NCI-H146 treated with DMSO at 0.1 percent for 48 hours (cell line): Measurements from ENCODE around the gene CCKAR.

ENCODE experiments used
- DNase-seq: peaks from one replicate; lab custom pipeline; 2025; ENCODE audit not compliant: unreplicated experiment; lab: John Stamatoyannopoulos, UW

CCKAR gene

GRCh38 chr4:26459756-26460530 lies 30.3 kb downstream of the CCKAR start:
- DNase-seq, result no peak

GRCh38 chr4:26459054-26459755 lies 31.1 kb downstream of the CCKAR start:
- DNase-seq, result peak; percentile 48

DNA sequence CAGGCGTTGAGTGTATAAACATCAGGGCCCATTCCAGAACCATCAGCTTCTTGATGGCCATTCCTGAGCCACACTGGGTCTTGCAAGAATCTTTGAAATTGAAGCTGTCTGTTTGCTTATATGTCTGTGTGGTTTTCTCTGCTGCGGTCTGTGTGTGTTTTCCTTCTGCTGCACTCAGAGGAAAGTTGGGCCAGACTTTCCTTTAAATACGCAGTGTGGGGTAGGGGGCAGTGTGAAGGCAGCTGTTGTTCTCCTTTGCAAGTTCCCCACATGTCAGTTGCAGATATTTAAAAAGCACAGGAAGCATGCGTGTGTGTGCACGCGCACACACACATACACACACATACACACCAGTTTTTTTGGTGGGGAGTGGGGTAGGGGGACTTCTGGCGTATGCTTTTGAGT lies 32.1 kb downstream of the CCKAR start:
- no peak for DNase-seq

DNA sequence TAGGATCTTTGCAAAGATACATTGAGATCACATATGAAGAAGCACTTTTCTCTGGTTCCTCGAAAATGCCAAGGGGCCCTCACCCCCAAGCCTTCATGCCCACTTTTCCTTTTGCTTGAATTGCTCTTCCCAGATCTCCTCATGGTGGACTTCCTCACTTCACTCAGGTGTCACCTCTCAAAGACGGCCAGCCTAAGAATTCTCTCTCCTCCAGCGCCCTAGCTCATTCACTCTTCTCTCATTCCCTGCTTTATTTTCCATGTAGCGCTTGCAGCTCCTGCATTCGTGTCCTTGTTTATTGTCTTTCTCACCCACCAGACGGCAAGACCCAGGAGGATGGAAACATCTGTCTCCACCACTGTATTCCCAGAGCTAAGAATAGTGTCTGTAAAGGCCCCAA lies 32.9 kb downstream of the CCKAR start:
- DNase-seq, result no peak

DNA sequence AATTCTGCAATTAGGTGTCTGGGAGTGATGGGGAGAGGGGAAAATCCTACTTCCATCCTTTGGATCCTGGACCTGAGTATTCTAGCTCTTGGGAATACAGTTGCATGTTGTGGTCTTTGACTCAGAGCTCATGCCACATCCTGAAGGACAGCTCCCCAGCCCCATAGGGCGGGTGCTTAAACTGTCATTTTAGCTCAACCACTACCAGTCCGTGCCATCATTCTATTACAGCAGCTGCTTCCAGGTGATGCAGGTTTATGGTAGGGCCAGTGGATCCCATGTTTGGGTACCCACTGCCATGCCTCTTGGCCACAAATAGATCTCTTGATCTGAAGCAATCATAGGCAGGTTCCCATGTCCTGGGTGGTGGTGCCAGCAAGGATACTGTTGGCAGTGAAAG lies 34.7 kb downstream of the CCKAR start:
- no peak for DNase-seq

GRCh38 chr4:26454961-26455360 lies 35.3 kb downstream of the CCKAR start:
- DNase-seq, result no peak

DNA sequence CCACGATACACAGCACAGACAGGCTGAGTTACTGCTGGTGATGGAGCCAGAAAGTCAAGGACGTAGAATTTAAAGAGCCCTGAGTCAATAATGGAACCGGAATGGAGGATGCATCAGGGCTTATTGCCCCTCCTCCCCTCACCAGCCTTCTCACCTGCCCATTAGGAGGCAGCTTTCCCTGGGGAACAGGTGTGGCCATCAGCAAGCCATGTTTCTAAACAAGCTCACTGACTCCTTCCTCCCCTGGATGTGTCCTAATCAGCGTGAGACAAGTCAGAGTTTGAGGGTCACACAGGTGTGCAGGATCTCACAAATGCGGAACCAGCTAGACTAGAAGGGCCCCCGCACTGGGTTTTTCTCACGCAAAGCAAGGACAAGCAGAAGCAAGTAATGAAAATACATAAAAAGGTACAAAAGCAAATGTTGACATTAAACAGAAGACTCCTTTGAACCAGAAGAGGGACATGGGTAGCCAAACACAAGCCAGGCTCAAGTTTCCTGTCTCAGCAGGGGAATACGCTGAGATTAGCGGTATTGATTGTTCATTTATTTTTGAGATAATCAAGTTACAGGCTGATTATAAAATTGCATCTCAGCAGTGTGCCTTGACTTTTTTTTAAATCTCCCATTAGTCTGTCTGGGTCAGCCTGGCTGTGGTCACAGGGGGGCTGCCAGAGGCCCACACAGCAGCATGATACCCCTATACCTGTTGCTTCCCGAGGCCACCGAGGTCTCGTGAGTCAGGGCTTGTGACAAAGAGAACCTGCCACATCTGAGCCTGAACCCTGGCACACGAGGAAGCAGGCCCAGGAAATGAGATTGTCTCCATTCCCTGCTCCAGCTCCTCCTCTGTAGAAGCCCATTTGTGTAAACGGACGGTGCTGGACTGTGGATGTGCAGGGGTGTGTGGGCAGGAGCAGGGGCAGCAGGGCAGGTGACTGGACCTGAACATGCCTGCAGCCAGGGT lies 37.4 kb downstream of the CCKAR start:
- peak; percentile 97 for DNase-seq

DNA sequence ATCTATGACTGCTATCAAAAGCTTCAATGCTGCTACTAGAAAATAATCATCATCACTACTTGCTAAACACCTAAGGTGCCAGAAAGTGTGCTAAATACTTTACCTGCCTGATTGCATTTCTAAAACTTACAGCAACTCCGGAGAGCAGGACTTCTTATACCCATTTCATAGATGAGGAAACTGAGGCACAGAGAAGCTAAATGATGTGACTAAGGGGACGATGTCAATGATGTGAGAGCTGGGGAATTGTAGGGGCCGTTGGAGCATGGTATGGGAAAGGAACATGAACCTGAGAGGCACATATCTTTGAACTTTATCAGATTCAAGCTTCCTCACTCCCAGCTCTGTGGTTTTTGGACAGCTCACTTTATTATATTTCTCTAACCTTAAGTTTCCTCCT lies 38.7 kb downstream of the CCKAR start:
- DNase-seq, result no peak

DNA sequence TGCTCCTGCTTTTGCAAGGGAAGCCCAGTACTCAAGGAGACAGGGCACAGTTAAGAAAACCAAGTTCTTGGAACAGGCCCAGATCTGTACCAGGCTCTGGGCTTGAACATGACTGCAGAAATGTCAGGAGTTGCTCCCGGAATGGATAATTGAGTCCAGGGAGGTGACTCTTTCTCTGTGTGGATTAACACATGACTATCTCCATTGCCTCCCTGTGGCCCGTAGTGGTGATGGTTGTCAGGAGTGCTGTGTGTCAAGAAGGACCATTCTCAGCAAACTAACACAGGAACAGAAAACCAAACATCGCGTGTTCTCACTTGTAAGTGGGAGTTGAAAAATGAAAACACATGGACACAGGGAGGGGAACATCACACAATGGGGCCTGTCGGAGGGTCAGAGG lies 39.9 kb downstream of the CCKAR start:
- DNase-seq, result no peak

DNA sequence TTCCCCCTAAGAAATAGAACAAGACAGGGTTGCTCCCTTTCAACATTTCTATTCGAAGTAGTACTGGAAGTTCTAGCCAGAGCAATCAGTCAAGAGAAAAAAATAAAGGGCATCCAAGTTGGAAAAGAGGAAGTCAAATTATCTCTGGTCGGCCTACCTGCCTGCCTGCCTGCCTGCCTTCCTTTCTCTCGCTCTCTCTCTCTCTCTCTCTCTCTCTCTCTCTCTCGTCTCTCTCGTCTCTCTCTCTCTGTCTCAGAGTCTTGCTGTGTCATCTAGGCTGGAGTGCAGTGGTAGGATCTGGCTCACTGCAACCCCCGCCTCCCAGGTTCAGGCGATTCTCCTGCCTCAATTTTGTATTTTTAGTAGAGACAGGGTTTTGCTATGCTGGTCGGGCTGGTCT lies 42.9 kb downstream of the CCKAR start:
- no peak for DNase-seq

GRCh38 chr4:26441771-26442170 lies 48.5 kb downstream of the CCKAR start:
- no peak for DNase-seq

GRCh38 chr4:26441102-26441501 lies 49.2 kb downstream of the CCKAR start:
- no peak for DNase-seq

- no peak for DNase-seq
Observed at GRCh38 chr4:26434030-26434639, 56.1 kb downstream of the CCKAR start.

DNA sequence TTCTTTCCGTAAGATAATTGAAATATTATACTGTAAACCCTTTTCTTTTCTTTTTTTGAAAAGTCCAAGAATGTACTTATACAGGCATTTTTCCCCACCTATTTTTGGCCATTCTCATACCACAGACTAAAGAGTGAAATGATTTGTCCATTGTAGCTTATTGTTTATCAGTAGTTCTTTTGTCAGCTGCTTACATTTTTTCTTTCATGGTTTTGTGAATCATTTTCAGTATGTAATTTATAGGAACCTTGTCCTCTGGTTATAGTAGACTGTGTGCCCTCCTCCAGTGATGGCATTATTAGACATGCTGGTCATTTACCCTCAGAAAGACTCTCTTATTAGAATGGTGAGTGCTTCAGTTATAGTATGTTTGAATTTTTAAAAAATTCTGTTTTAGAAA lies 56.7 kb downstream of the CCKAR start:
- DNase-seq, result no peak

DNA sequence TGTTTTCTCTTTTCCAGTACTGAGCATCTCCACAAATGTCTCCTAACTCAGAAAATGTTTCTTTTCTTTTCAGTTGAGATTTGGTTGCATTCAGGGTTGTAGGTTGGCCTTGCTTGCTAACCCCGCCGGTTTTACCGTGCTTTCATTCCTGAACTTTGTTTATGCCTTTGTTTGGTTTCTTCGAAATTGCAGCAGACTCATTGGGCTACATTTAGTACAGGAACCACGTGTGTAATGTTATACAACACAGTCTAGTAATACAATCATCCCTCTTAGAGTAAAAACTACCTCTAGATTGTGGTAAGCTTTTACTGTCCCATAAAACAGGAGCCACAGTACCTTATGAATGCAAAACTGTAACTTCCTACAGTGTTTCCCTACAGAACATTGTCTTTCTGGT lies 57.9 kb downstream of the CCKAR start:
- DNase-seq, result no peak

DNA sequence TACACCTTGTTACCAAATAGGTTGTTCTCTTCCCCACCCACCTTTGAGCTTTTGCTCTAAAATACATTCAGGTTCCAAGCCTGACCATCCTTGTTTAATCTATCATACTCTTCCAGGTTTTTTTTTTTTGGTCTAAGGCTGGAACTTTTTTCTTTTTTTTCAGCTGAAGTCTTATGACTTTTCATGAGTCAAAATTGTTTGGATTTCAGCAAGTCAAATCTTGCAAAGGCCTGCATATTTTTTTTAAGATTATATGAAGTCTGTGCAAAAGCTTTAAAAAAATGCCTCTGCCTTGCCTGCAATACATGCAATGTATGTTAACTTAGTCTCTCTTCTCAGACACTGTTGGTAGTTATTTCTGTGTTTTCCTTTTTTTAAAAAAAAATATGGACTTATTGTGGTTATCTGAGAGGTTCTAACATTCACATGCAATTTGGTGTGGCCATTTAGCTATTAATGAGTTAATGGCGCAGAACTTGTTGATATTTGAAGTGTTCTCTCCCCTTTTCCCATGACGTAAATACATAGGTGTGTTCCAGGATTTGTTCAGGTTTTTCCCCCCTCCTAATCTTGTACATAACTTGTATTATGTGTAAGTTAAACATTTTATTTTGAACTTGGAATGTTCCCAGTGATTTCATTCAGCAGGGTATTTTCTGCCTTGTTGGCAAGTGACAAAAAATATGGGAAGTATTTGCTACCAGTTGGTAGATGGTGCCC lies 58.7 kb downstream of the CCKAR start:
- DNase-seq, result no peak
